Endometrial microvascular endothelial cells (primary cell): ENCODE data around the gene FKBP9. TPM values are rescaled to one million over a fixed set of nuclear protein-coding genes. Genes with fewer than 3 reads are reported as not detected.
"Not testable (repeated sequence)": the region's sequence is repeated elsewhere in the genome, so short reads cannot be mapped to it uniquely, and the experiment has no call there.

Experiments used
- in situ Hi-C: cut with HindIII; loops from 2 replicates; pipeline ENCODE4 v1.10.0; 2017; ENCODE audit warnings: low sequenced_read_pairs, low pct_unique_long_range_greater_than_20kb; ENCODE audit errors: inconsistent ontology term
- total RNA-seq: library from RNA; depleted of rRNA; stranded (reverse); fragments of >200 nt; gene quantifications from one replicate; pipeline ENCODE4 v1.2.3, GENCODE V29; 2015; ENCODE audit errors: inconsistent ontology term

Gene FKBP9
- total RNA-seq, 1 donor from 2014 or later: 114 TPM

DNA sequence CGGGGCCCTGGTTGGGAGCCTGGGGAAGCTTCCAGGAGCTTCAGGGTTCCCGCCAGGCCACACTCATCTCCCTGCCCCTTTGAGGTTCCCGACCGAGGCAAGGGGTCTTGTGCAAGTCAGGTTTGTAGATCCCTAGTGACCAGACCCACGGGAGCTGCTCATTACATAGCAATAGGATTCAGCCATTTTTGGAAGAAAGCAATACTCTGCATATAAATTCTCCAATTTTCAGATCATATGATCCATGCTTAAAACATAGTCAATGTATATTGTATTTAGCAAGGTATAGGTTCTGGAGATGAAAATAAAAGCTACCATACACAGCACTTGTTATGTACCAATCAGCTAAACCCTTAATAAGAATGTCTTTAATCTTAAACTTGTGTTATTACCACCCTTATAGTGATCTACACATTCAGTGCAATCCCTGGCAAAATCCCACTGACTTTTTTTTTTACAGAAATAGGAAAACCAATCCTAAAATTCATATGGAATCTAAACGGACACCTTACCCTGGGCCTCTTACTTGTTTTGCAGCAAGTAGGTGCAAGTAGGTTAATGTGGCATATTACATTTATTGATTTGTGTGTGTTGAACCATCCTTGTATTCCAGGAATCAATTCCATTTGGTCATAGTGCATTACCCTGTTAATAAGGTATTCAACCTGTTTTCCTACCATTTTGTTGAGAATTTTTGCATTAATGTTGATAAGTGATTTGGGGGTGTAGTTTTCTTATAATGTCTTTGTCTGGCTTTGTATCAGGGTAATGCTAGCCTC lies 13.8 kb upstream of the FKBP9 start:
- in situ Hi-C loops: loop anchor here (10.0 to 25.0 kb wide), 2 partner anchors 101 to 131 kb away; no protein-coding TSS in a partner anchor

DNA sequence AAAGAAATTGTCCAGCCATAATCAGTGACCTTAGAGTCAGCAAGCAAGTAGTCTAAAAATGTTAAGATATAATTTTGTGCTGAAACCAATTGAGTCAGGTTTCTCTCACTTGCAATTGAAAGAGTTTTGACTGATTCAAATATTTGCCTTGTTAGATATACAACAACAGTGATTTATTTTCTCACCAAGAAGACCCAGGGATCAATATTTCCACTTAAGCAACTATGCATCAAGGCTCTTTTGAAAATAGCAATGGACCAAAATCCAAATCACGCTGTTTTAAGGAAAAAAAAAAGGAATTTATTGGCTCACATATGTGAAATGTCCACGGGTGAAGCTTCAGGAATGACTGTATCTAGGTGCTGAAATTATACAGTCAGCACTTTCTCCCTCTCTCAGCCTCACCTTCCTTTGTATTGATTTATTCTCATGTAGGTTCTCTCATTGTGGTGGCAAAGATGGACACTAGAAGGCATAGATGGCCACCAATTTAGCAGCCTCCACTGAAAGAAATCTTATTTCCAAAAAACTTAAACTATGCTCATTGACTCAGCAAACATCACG lies 9.7 kb upstream of the FKBP9 start:
- in situ Hi-C loops: loop anchor here (10.0 to 25.0 kb wide), 2 partner anchors 97 to 135 kb away; no protein-coding TSS in a partner anchor

DNA sequence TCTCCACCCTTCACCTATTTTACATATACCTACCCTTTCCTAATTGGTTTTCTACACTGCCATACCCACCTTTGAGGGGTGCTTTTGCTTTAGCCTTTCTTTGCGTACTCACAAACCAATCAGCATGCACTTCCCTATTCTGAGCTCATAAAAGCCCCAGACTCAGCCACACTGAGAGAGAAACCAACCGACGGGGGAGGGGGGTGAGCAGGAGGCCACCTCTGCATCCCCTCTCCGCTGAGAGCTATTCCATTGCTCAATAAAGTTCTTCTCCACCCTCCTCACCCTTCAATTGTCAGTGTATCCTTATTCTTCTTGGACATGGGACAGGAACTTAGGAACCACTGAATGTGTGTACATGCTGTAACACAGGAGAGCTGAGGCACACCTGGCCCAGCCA lies 9.0 kb upstream of the FKBP9 start:
- in situ Hi-C loops: loop anchor here (10.0 to 25.0 kb wide), 2 partner anchors 97 to 136 kb away; no protein-coding TSS in a partner anchor

DNA sequence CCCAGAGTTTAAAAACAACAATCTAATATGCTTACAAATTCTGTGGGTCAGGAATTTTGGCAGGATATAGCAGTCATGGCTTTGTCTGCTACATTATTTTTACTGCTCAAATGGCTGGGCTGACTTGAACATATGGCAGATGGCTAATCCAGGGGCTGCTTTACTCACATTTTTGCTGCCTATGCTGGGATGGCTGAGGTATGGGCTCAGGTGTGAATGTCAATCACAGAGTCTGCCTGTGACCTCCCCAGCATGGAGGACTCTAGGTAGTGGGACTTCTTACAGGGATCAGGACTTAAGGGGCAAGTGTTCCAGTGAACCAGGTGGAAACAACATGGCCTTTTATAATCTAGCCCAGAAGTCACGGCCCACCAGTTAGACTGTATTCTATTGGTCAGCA lies 4.4 kb upstream of the FKBP9 start:
- in situ Hi-C loops: no loop called here

DNA sequence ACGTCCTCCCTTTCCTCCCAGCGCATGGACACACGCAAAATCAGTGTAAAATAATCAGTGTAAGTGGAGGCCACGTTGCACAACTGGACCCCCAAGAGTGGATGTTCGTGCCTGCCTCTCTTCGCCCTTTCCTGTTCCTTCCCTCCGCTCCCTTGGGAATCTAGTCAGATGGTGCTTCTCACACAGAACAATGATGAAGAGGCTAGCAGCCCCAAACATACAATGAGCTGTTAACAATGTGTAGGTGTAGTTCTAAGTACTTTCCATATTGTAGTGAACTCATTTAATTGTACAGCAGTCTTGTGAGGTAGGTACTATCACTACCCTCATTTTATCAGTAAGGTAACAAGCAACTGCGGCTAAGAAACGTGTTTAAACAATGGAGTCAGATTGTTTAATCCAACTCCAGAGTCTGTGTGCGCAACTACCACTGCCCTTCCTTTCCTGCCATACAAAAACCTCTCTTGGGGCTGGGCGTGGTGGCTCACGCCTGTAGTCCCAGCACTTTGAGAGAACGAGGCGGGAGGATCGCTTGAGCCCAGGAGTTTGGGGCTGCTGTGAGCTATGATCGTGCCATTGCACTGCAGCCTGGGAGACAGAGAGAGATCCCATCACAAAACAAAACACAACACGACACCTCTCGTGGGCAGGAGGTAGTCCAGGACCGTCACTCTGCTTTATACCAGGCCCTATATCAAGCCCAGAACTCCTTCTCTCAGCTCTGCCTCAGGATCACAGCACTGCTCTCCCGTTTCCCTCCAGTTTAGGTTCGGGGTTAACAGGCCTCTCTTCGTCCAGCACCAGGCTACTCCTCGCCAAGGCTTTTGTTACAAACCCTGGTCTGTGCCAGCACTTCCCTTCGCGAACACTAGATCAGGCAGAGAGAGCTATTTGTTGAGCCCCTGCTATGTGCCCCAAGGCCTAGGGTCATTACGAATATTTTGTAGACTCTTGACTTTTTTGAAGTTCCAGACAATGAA lies 1.1 kb downstream of the FKBP9 start:
- in situ Hi-C loops: no loop called here

DNA sequence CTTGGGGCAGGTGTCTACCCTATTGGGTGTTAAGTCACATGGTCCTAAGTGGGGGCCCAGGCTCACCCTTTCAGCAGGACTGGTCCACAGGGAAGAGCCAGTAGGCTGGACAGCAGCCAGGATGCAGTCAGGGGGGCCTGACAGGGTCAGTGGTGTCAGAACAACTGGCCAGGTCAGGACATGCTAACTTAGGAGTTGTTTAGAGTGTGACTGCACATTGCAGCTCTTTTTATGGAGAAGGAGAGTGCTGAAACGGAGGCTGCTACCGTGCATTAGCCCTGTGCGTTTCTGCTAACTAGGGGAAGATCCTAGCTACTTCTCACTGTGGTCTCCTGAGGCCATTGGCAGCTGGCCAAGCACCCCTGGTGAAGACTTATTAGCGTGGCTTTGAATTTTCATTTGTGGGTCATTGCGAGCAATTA lies 6.7 kb downstream of the FKBP9 start:
- in situ Hi-C loops: not testable (repeated sequence)

DNA sequence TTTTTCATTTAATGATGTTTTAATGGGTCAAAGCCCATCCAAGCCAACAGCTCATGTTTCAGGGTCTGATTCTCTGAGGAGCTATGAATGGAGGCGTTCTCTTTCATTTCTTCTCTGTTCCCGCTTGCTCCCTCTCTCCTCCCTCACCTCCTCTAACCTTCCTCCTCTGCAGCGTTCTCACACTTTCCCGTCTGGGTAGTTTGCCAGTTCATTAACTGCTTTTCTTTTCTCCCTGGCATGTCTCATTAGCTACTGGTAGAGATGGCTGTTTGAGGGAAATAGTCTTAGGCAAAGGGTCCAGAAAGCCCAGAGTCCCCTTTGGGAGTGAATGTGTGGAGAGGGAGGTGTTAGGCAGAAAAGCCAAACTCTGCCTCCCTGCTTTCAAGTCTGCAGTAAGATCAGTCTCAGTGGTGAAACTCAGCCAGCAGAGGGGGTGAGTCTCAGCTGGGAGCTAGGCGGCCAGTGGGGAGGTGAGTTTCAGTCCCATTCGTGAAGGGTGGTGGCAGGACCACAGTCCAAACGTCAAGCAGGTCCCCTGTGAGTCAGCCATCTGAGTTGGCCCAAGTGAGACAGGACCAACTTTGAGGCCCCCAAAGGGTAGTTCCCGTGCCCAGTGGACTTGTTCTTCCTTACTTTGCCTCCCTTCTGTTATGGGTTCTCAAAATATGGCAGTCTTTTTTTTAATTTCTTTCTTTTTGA lies 7.4 kb downstream of the FKBP9 start:
- in situ Hi-C loops: not testable (repeated sequence)

DNA sequence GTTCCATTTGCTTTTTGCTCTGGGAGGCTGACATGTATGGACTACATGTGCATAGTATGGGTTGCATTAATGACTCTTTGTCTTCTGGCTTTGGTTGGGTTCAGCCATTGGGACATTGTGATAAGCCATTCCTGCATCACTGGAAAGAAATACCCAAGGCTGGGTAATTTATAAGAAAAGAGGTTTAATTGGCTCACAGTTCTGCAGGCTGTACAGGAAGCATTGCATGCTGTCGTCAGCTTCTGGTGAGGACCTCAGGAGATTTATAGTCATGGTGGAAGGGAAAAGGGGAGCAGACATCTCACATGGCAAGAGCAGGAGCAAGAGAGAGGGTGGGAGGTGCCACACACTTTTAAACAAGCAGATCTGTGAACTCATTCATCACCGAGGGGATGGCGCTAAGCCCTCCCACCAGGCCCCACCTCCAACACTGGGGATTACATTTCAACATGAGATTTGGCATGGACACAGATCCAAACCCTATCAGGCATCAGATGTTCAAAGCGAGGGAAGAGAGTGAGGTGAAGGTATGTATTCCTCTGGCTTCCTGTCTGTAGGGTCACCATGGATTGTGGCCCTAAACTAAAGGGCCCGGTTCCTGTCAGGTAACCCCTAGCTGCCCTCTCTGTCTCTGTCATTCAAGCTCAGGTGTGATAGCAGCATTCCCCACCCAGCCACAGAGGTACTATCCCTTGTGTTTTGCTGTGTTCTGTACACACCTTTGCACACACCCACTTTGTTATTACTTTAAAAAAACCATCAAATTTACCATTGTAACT lies 9.4 kb downstream of the FKBP9 start:
- in situ Hi-C loops: not testable (repeated sequence)

DNA sequence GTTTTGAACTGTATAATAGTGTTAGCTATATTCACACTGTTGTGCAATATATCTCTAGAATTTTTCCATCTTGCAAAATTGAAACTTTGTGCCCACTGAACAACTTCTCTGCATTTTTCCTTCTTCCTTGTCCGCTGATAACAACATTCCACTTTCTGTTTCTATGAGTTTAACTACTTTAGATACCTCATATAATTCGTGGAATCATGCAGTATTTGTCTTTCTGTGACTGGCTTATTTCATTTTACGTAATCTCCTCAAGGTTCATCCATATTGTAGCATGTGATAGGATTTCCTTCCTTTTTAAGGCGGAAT lies 10.0 kb downstream of the FKBP9 start:
- in situ Hi-C loops: not testable (repeated sequence)

DNA sequence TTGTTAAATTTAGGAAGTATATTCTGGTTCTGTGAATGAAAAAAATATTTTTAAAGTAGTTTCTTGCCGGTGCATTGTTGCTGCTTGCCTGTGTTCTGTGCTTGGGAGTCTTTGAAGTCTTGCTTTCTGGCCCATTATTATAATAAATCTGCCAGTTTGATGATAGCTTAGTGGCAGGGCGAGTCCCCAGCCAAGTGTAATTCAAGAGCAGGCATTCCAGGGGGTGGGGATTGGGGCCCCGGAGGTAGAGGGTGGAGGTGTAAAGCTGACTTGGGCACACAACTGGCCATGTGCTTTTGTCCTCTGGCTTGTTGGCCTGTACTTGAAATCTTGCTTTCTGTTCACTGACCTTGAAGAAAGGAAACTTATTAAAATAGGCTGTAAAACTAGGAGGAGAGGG lies 14.7 kb downstream of the FKBP9 start:
- in situ Hi-C loops: not testable (repeated sequence)

DNA sequence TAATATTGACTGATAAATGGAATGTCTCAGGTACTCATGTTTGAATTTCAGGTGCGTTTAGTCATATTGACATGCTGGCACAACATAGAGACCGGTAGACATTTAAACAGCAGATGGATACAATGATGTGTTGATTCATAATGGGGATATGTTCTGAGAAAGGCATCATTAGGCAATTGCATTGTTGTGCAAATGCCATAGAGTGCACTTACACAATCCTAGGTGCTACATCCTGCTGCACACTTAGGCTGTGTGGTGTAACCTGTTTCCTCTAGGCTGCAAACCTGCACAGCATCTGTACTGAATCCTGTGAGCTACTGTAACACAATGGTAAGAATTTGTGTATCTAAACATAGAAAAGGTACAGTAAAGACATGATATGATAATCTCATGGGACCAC lies 19.9 kb downstream of the FKBP9 start:
- in situ Hi-C loops: not testable (repeated sequence)

DNA sequence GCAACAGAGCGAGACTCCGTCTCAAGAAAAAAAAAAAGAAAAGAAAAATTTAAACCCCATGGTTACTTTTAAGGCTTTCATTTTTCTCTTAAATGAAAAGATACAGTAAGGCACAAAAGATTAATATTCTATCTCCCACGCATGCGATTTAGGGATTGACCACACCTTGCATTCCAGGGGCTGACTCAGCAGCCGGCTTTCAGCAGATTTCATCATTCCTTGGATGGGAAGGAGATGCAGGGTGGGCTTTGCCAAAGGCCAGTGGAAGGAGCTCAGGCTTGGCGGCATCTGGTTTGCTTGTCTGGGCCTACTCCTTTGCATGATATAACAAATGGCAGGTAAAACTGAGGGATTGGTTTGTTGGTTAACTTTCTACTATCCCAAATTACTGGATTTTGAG lies 22.0 kb downstream of the FKBP9 start:
- in situ Hi-C loops: not testable (repeated sequence)

DNA sequence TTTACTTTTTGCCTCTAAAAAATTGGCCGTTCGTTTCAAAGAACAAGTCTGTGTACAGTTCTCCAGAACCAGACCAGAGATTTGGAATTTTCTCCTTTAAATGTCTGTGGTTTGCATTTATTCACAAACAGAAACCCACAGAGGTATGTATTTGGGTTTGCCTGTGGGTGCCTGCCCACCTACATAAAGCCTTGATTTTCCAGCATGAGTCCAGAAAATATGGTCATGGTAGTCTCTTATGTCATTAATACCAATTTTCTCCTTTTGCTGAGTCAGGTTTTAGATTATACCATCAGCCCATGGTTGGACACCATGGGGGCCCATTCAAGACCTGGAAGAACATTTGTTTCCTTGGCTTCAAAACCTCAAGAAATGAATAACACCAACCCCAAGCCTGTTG lies 22.7 kb downstream of the FKBP9 start:
- in situ Hi-C loops: not testable (repeated sequence)

DNA sequence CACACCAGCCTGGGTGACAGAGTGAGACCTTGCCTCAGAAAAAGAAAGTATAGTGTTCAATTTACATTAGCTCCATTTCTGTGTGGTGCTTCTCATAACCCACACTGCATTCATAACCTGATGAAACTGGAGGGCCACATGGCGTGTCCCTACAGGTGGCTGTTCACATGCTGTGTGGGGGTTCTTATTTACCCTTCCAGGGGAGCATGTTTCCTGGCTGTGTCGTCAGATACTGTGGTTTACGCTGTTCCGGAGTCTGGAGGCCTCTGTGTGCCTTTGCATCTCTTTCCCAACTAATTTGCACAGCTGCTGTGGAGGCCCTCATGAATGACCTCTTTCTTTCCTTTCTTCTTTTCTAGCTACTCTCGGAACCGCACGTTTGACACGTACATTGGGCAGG lies 30.9 kb downstream of the FKBP9 start:
- in situ Hi-C loops: not testable (repeated sequence)

DNA sequence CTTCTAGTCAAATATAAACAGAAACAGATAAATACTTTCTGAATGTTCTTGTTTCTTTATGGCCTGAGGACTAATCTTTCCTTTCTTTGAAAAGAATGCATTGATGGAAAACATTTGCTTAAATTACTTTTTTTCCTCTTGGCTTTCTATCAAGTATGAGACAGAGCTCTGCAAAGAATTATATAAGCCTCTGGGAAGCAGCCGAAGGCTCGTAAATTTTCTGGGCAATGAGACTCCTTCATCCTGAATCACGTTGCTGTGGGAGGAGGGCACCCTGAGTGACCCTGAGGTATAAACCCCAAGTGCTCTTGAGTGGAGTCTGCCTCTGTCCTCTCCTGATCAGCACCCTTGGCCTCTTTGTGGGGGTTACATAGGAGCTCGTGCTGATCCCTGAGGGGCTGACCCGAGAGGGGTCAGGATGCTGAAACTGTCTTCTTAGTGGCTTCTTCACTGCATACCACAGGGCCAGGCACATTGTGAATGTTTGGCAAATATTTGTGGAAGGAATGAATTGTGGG lies 33.9 kb downstream of the FKBP9 start:
- in situ Hi-C loops: not testable (repeated sequence)

DNA sequence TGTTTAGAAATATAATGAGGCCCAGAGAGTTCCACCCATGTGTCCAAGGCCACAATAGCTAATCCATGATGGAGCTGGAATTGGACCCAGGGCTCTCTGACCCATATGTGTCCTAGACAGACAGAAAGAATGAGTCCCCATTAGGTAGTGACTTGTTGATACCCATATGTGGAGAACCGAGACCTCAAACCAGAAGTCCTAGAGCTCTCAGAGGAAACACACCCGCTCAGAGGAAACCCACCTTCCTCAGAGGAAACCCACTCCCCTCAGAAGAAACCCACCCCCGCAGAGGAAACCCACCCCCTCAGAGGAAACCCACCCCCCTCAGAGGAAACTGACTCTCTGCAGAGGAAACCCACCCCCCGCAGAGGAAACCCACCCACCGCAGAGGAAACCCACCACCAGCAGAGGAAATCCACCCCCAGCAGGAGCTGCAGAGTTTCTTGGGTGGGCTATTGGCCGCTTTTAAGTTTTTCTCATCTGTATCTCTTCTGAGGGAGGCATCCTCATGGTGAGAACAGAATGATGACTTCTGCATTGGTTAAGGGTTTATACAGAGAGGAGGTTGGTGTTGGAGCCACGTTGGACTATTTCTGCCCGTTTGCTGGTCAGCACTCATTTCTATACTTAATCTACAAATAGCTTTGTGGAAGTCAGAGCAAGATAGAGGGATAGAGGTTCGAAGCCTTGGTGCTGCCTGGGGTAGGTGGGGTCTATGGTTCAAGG lies 34.9 kb downstream of the FKBP9 start:
- in situ Hi-C loops: not testable (repeated sequence)

DNA sequence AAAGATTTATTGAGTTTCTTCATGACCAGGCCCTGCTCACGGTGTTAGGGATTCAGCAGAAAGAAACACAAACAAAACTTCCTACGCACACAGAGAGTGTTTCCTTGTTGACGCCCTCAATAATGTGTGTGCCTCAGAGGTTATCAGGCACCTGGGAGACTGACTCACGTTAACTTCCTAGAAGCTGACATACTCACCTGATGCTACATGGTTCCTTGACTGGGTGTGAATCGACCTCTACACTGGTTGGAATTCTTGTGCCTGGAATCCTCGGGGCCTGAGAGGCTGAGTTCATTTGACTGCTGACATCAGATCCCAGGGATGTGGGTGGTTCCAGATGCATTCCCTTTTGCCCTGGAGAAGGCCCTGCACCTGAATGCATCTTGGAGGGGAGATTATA lies 35.5 kb downstream of the FKBP9 start:
- in situ Hi-C loops: not testable (repeated sequence)
